A549 treated with Mapracorat at 1 μM for 4 hours (cell line): ENCODE data around the gene CACNA2D2. TPM values are rescaled to one million over a fixed set of nuclear protein-coding genes. Genes with fewer than 3 reads are reported as not detected.

Experiments used
- total RNA-seq: library from RNA; stranded (reverse); fragments of 200-300 nt; extraction: Qiagen RNA extraction; gene quantifications from 5 replicates; pipeline ENCODE4 v1.2.3, GENCODE V29; 2022

CACNA2D2 gene
- 0.50 to 0.79 TPM (median 0.72 TPM) in 5 replicates for total RNA-seq

GRCh38 chr3:50503504-50504342 lies at the start of gene CACNA2D2:
Gene CACNA2D2, minus strand, starts transcription at chr3:50503634. Its CDS starts 211 bp downstream, at chr3:50503423.

DNA sequence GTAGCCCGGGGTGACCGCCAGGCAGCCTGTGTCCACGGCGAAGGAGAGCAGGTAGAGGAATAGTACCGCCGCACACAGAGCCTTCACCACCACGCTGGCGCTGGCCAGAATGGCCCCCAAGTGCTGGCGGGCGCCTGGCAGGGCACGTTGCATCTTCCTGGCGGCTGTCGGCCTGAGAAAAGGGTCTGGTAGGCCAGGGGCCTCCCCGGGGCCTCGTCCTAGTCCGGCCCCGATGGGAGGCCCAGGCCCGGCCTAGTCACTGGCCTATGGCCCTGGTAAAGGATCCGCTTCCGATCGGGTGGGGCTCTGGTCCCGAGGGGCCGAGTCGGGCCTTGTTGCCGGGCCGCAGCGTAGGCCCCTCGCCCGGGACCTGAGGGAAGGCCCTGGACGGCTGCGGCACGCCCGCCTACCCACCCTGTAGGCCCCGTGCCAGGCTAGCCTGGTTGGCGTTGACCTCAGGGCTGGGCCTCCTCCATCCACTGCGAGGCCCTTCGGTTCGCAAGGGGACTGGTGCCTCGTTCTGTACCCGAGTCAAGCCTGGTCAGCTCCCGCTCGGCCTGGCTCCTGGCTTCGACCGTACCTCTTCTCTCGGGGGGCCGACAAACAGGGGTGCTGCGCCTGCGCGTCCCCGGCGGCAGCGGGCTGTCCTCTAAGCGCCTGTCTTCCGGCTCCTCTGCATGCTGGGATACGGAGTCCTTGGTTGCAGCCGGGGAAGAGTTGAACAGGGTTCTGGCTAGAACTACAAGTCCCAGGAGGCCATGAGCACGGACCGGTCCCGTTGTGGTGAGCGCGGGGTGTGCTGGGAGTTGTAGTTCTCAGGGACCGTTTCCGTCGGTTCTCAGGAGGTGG lies 144.3 kb downstream of the CACNA2D2 start, which contains the start of gene TMEM115:
TMEM115 (minus strand) TSS at position 611 of the 849 bp plus-strand sequence; CDS start at position 153, 458 bp downstream.

DNA sequence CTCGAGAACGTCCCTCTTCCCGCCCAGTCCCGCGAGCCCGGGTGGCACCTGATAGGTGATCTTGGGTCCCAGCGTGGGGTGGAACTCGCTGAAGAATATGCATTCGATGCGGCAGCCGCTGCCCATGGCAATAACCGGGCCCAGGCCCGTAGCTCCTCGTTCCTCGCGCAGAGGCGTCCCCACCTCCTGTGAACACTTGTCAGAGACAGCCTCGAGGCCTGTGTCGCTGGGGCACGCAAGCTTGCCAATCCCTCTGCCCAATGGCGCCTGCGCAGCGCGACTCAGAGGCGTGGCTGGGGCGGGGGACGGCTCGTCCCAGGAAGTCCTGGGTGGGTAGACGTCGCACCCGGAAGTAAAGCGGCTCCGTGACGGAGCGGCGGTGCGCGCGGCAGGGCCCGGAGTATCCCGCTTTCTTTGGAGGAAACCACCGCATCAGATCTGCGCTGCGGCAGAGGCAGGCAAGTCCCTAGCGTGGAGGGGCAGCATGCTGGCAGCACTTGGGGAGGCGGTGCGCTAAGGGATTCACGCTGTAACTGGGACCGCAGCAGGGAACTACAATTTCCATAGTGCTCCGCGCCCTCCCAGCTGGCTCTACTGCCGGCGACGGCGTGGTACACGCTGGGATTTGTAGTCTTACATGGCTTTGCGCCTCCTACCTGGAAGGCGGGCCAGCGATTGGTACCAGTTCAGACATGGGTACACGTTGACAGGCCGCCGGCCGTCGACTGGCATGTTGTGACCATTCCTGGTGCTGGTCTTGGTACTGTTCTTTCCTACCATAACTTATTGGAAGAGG lies 152.7 kb downstream of the CACNA2D2 start, which contains the start of the genes CYB561D2 and NPRL2:
CYB561D2 (plus strand) TSS at position 336 of the 796 bp plus-strand sequence. CDS start 572 bp downstream, outside the sequence.
NPRL2 (minus strand) TSS at position 249 of the 796 bp plus-strand sequence; CDS start at position 126, 123 bp downstream.

GRCh38 chr3:50345586-50346234 lies 157.7 kb downstream of the CACNA2D2 start, which contains the start of gene ZMYND10:
Gene ZMYND10, minus strand, starts transcription at chr3:50345732. Its CDS starts 153 bp downstream, at chr3:50345579.

GRCh38 chr3:50340448-50341329 lies 162.7 kb downstream of the CACNA2D2 start, which contains the start of gene RASSF1:
Gene RASSF1, minus strand, starts transcription at chr3:50340836. Its CDS starts 31 bp downstream, at chr3:50340805.

DNA sequence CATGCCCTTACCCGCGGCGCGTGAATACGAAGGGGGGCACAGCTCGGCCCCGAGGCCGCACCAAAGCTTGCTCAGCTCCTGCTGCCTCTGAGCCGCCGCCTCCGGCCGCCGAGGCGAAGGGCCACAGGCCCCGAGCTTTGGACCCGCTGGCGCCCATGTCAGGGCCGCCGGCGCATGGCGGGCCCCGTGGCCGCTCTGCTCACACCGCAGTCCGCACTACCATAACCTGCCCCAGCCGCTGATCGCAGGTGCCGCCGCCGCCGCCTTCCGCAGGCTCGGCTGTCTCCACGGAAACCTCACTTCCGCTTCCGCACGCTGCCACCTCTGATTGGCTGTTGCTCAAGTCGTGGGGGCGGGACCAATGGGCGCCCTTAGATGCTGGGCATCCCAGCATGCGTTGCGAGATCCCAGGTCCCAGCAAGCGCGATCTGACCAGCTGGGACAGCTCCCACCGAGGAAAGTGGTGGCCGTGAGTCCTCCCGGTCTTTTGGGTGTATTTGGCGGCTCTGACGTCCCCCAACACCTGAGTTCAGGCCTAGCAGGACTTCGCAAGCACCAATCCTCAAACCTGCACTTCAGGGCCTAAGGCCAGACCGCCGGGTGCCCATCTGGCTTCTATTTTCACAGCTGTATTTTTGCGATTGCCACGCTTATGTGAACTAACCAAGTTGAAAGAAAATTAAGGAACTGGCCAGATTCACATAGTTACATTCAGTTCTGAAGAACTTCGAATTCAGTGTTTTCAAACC lies 175.3 kb downstream of the CACNA2D2 start, which contains the start of gene TUSC2:
TUSC2 (minus strand) TSS at position 281 of the 749 bp plus-strand sequence; CDS start at position 157, 124 bp downstream.

DNA sequence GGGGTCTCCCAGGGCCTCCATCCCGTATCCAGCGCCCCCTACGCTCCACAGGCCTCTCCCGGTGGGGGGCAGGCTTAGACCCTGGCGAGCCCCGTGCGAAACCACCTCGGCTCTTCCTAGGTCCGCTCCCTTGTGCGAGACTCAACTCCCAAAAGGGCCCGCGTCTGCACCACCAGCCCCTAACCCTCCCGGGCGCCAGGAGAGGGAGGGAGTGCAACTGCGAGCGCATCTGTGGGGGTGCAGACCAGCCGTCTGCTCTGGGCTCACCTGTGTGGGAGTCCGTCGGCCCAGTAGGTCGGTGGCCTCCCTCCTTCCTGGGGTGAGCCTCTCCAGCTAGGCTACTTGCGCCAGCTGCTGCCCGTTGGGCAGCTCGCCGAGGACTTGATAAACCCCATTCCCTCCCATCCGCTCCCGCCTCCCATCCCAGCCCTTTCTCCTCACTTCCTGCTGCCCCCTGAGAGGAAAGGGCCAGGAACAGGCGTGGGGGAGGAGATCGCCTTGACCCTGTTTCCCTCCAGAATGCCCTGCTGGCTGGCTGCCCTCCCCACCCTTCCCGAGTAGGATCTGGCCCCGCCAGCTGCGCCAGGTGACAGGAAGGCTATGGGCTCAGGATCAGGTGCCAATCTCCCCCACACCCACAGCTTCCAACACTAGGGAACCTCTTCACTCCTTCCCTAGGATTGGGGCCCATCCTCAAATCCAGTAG lies 180.9 kb downstream of the CACNA2D2 start, which contains the start of gene HYAL2:
HYAL2 (minus strand) TSS at position 360 of the 706 bp plus-strand sequence. CDS start 2,256 bp downstream, outside the sequence.

Other genes starting within 250 kb of the CACNA2D2 start
- gene SEMA3B, start 234.5 kb downstream of the CACNA2D2 start, total RNA-seq = 5.3 to 9.6 TPM (median 8.3 TPM) in 5 replicates
- gene LSMEM2, start 224.5 kb downstream of the CACNA2D2 start, total RNA-seq = 0.11 TPM in 1 of 5 replicates, not detected in the others
- gene IFRD2, start 211.2 kb downstream of the CACNA2D2 start, total RNA-seq = 73.8 to 101 TPM (median 96.0 TPM) in 5 replicates
- 7.0 to 10.7 TPM (median 9.1 TPM) in 5 replicates for gene HYAL3, start 204.2 kb downstream of the CACNA2D2 start, total RNA-seq
- 4.9 to 7.9 TPM (median 6.4 TPM) in 5 replicates for gene NAA80, start 204.2 kb downstream of the CACNA2D2 start, total RNA-seq
- 0.32 to 1.00 TPM (median 0.61 TPM) in 5 replicates for gene HYAL1, start 200.1 kb downstream of the CACNA2D2 start, total RNA-seq
- 21.2 to 32.4 TPM (median 31.5 TPM) in 5 replicates for gene HYAL2, start 180.9 kb downstream of the CACNA2D2 start, total RNA-seq
- gene TUSC2, start 175.4 kb downstream of the CACNA2D2 start, total RNA-seq = 25.0 to 42.3 TPM (median 40.7 TPM) in 5 replicates
- gene RASSF1, start 162.8 kb downstream of the CACNA2D2 start, total RNA-seq = 16.1 to 20.9 TPM (median 20.4 TPM) in 5 replicates
- gene ZMYND10, start 157.9 kb downstream of the CACNA2D2 start, total RNA-seq = 1.1 to 1.3 TPM (median 1.2 TPM) in 5 replicates
- 12.4 to 14.6 TPM (median 13.9 TPM) in 5 replicates for gene NPRL2, start 152.9 kb downstream of the CACNA2D2 start, total RNA-seq
- 14.1 to 20.6 TPM (median 20.1 TPM) in 5 replicates for gene CYB561D2, start 152.8 kb downstream of the CACNA2D2 start, total RNA-seq
- gene TMEM115, start 144.1 kb downstream of the CACNA2D2 start, total RNA-seq = 35.5 to 49.0 TPM (median 48.1 TPM) in 5 replicates
- 2.1 to 3.0 TPM (median 2.3 TPM) in 5 replicates for gene C3orf18, start 64.1 kb upstream of the CACNA2D2 start, total RNA-seq
- gene HEMK1, start 65.9 kb upstream of the CACNA2D2 start, total RNA-seq = 4.0 to 7.5 TPM (median 5.8 TPM) in 5 replicates
- 0.32 to 0.79 TPM (median 0.57 TPM) in 5 replicates for gene CISH, start 108.1 kb upstream of the CACNA2D2 start, total RNA-seq
- gene MAPKAPK3, start 113.5 kb upstream of the CACNA2D2 start, total RNA-seq = 24.2 to 28.7 TPM (median 28.3 TPM) in 5 replicates
- gene DOCK3, start 171.3 kb upstream of the CACNA2D2 start, total RNA-seq = 0.34 to 0.45 TPM (median 0.37 TPM) in 5 replicates